ENCODE data around the gene CHMP6.

The CHMP6 gene

DNA sequence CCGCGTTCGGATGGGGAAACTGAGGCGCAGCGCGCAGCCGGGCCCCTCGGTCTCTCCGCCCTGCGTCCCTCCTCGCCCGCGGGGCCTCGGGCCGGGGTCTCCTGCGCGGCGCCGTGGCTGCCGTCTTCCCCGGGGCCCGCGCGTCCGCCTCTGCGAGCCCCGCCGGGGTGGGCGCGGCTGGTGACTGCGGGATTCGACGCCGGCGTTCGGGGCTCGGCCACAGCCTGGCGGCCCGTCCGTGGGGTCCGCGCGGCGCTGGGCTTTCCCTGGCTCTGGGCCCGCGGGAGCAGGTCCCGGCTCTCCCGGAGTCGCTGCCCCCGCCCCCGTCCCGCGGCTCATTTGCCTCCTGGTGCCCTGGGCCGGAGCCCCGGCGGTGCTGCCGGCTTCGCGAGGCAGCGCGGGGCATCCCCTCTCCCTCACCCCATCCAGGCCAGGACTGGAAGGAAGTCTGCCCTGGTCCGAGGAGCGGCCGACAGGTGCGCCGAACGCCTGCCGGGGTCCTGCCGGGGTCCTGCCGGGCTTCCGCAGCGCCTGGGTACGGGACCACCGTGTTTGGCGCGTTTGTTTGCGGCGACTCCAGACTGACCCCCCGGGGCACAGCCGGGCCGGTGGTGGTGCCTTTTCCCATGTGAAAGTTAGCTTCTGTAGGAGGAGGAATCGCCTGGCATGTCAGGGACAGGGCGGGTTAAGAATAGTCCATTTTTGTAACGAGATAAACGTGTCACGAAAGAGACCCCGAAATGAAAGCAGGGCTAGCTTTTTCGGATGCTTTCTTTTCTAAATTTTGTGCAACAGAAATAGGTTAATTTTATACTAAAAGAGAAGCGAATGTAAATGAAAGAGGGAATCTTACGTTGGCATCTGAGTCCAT lies 671 bp downstream of the CHMP6 start:
- DNase-seq (ENCODE audit: low spot score): peak; percentile 60
- in situ Hi-C loops (cut with MboI; ENCODE audit: low sequenced_read_pairs, unreplicated experiment): no loop called here
- TF ChIP-seq, protein P1, sequence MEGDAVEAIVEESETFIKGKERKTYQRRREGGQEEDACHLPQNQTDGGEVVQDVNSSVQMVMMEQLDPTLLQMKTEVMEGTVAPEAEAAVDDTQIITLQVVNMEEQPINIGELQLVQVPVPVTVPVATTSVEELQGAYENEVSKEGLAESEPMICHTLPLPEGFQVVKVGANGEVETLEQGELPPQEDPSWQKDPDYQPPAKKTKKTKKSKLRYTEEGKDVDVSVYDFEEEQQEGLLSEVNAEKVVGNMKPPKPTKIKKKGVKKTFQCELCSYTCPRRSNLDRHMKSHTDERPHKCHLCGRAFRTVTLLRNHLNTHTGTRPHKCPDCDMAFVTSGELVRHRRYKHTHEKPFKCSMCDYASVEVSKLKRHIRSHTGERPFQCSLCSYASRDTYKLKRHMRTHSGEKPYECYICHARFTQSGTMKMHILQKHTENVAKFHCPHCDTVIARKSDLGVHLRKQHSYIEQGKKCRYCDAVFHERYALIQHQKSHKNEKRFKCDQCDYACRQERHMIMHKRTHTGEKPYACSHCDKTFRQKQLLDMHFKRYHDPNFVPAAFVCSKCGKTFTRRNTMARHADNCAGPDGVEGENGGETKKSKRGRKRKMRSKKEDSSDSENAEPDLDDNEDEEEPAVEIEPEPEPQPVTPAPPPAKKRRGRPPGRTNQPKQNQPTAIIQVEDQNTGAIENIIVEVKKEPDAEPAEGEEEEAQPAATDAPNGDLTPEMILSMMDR (IDR thresholded peaks at IDR 0.05; ENCODE audit: borderline replicate concordance, control extremely low read depth, extremely low read depth, insufficient read depth, missing control alignments): no peak

DNA sequence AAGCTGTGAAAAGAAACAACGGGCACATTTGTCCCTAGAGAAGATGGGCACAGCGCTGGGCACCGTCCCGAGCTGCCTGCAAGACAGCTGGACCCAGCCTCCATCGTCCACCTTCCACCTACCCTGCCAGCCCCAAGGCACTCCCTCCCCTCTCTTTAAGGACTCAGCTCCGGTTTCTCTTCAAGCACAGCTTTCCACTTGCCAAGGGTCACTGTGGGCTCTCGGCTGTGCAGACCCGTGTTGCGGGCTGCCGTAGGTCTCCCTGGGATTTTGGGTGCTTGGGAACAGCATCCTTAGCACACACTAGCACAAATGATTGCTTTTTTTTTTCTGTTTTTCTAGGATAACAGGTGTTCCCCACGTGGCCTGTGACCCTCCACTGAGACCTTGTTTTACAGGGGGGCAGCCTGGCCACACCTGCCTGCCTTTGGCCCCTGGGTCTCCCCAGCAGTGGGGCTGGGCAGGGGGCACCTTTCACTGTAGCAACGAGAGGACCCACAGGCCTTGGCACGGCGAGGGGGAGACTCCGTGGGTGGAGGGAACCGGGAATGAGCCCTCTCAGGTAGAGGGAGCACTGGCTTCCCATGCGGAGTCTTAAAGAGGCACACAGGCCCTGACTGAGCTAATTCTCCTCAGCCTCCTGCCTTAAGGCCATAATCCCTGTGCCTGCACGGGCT lies 1.4 kb downstream of the CHMP6 start:
- TF ChIP-seq, protein P1 (IDR thresholded peaks at IDR 0.05; ENCODE audit: borderline replicate concordance, control extremely low read depth, extremely low read depth, insufficient read depth, missing control alignments): no peak
- in situ Hi-C loops (cut with MboI; ENCODE audit: low sequenced_read_pairs, unreplicated experiment): no loop called here
- DNase-seq (ENCODE audit: low spot score): peak; percentile 38

DNA sequence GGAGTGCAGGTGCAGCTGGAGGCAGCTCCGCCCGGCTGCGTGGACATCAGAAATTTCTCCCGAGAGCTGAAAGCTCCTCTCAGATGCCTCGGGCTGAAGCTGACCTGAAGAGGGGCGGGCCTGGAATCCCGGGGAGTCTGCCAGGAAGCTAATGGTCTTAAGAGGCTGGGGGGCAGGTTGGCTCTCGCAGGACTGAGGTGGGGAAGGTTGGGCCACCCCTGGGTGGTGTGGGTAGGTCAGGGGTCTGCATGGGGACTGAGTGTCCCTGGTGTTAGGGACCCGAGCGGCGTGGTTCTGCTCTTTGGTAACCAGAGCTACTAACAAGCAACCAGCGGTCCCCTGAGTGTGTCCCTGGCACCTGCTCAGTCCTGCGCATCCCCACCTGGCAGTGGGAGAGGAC lies 3.5 kb downstream of the CHMP6 start:
- no peak for DNase-seq (ENCODE audit: low spot score)
- in situ Hi-C loops (cut with MboI; ENCODE audit: low sequenced_read_pairs, unreplicated experiment): no loop called here
- TF ChIP-seq, protein P1 (IDR thresholded peaks at IDR 0.05; ENCODE audit: borderline replicate concordance, control extremely low read depth, extremely low read depth, insufficient read depth, missing control alignments): no peak

DNA sequence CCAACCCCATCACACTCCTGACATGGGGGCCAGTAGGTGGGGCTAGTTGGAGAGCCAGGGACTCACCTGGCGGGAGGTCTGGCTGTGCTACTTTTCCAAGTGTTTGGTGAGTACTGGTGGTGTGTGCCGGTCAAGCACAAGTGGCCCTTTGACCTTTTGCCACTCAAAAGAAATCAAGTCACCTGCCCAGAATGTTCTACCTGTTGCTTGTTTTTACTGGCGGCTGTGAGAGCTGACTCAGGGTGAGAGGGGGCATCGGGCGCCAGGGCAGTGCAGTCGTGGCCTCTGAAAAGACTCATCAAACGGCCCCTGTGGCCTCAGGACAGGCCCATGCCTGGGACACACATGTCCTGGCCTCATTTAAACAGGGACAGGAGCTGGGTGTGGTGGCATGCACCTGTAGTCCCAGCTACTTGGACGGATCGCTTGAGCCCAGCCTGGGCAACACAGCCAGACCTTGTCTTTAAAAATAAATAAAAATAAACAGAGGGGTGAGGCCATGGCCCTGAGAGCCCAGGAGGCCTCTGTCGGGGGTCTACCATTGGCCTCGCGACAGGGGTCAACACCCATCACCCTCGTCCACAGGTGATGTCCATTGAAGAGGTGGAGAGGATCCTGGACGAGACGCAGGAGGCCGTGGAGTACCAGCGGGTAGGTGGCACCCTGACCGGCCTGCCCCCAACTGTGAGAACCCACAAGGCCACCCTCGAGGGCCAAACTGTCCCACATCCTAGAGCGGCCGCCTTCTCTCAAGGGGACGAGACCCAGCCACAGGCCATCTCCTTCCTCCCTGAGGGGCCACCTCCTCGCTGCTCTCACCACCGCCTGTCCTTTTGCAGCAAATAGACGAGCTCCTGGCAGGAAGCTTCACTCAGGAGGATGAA lies 5.0 kb downstream of the CHMP6 start:
- DNase-seq (ENCODE audit: low spot score): no peak
- TF ChIP-seq, protein P1 (IDR thresholded peaks at IDR 0.05; ENCODE audit: borderline replicate concordance, control extremely low read depth, extremely low read depth, insufficient read depth, missing control alignments): no peak
- in situ Hi-C loops (cut with MboI; ENCODE audit: low sequenced_read_pairs, unreplicated experiment): no loop called here

DNA sequence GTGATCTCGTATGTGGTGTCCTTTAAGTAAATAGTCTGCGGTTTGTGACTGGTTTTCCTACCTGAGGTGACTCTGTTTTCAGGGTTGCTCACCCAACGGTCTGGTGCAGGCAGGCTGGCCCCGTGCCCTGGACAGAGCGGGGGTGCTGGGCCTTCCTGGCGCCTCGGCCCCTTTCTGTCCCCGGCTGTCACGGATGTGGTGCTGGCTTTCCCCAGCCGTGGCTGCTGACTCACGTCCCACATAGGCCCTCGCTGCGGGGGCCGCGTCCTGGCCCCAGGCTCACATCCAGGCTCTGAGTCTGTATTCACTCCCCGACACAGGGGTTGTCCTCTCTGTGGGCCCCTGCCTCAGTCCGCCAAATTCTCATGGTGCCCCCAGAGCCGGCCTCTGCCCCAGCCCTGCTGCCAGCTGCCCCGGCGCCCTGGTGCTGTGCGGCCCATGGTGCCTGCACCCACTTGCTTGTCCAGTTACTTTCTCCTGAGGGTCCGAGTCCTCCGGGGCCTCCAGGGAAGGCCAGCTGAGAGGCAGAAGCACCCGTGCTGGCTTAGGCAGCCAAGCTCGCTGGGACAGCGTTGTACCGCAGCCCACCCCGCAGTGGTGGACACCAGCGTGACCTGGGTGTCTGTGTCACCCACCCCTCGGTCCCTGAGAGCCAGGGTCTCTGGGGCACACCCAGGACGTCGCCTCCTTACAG lies 5.9 kb downstream of the CHMP6 start:
- in situ Hi-C loops (cut with MboI; ENCODE audit: low sequenced_read_pairs, unreplicated experiment): no loop called here
- TF ChIP-seq, protein P1 (IDR thresholded peaks at IDR 0.05; ENCODE audit: borderline replicate concordance, control extremely low read depth, extremely low read depth, insufficient read depth, missing control alignments): no peak
- peak; percentile 25 for DNase-seq (ENCODE audit: low spot score)

Measured in GM13976 (cell line).